ENCODE results near the gene MISP.
A peak's percentile ranks its signal among the peaks of the same experiment; 100 is the strongest.

MISP gene

DNA sequence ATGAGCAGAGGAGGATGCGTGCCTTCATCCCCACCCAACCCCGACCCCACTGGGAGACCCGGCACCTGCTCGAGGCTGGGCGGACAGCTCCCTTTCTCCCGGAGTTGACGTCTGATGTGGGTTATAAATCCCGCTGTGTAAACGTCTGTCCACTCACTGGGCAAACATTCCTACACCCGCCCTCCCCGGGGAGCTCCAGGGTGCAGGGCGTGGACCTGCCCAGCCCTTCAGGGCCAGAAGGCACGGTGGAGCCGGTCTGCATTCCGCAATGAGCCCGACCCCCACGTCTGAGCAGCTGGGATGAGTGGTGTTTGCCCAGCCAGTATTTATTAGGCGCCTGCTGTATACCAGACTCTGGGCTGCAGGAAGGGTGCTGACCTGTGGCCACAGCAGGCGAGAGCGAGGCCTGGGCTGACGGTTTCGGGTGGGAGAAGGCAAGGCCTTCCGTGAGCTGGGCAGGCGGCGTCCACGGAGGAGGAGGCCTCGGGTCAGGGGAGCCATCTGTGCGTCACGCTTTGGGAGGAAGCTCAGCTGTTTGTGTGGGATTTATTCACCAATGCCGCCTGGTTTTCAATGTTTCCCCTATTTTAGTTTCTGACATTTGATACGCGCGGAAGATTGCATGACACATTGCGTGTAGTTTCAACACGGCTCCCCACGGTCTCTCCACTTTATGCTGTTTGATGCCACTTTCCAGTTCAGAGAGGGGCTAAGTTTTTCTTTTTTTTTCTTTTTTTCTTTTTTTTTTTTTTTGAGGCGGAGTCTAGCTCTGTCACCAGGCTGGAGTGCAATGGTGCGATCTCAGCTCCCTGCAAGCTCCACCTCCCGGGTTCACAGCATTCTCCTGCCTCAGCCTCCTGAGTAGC, 2.0 kb downstream of the MISP start:
- peak; percentile 86 for DNase-seq (ENCODE audit: extremely low read depth, low read depth)
- TF ChIP-seq, protein P1, sequence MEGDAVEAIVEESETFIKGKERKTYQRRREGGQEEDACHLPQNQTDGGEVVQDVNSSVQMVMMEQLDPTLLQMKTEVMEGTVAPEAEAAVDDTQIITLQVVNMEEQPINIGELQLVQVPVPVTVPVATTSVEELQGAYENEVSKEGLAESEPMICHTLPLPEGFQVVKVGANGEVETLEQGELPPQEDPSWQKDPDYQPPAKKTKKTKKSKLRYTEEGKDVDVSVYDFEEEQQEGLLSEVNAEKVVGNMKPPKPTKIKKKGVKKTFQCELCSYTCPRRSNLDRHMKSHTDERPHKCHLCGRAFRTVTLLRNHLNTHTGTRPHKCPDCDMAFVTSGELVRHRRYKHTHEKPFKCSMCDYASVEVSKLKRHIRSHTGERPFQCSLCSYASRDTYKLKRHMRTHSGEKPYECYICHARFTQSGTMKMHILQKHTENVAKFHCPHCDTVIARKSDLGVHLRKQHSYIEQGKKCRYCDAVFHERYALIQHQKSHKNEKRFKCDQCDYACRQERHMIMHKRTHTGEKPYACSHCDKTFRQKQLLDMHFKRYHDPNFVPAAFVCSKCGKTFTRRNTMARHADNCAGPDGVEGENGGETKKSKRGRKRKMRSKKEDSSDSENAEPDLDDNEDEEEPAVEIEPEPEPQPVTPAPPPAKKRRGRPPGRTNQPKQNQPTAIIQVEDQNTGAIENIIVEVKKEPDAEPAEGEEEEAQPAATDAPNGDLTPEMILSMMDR (IDR thresholded peaks at IDR 0.05; ENCODE audit: low read depth, low read length) = no peak

DNA sequence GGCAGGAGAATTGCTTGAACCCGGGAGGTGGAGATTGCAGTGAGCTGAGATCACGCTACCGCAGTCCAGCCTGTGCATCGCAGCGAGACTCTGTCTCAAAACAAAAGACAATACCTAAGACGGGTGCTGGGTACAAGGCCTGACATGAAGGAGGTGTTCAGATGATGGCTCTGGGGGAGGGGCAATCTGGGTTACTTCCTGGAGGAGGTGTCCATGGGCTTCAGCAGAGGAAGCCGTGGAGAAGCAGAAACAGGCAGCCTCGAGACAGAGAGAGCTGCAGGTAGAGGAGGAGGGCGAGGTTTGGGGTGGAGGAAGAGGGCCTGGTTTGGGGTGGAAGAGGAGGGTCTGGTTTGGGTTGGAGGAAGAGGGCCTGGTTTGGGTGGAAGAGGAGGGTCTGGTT, 3.6 kb downstream of the MISP start:
- TF ChIP-seq, protein P1 (IDR thresholded peaks at IDR 0.05; ENCODE audit: low read depth, low read length) = no peak

DNA sequence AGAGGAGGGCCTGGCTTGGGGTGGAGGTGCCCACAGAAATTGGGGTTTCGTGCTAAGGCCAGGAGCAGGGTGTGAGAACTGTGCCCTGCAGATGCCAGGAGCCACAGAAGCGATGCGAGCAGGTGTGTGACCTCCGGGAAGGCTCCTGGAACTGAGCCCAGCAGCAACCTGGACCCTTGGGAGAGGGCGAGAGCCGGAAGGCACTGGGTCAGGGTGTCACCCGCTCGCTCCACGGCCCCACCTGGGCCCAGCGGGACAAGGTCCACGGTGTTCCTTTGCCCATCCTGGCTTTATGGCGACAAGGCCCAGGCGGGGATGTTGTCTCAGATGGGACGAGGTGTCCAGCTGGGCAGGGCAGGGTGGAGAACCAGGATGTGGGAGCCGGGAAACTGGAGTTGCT, 4.2 kb downstream of the MISP start:
- TF ChIP-seq, protein P1 (IDR thresholded peaks at IDR 0.05; ENCODE audit: low read depth, low read length) = no peak

More for the DNA sequence above, 3.6 kb downstream of the MISP start:
- no peak for DNase-seq (ENCODE audit: extremely low read depth, low read depth)

DNA sequence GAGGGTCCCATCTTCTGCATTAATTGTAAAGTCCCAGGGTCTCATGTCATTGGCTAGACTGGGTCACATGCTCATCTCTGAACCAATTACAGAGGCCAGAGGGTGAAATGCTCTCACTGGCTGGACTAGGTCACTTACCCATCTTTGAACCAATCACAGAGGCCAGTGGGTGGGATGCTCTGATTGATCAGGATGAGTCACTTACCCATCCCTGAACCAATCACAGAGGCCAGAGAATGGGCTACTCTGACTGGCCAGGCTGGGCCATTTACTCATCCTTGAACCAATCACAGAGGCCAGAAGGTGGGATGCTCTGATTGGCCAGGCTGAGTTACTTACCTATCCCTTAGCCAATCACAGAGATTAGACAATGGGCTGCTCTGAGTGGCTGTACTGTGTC, 5.3 kb downstream of the MISP start:
- DNase-seq (ENCODE audit: extremely low read depth, low read depth) = no peak
- TF ChIP-seq, protein P1 (IDR thresholded peaks at IDR 0.05; ENCODE audit: low read depth, low read length) = no peak

More for the DNA sequence above, 4.2 kb downstream of the MISP start:
- DNase-seq (ENCODE audit: extremely low read depth, low read depth) = no peak

DNA sequence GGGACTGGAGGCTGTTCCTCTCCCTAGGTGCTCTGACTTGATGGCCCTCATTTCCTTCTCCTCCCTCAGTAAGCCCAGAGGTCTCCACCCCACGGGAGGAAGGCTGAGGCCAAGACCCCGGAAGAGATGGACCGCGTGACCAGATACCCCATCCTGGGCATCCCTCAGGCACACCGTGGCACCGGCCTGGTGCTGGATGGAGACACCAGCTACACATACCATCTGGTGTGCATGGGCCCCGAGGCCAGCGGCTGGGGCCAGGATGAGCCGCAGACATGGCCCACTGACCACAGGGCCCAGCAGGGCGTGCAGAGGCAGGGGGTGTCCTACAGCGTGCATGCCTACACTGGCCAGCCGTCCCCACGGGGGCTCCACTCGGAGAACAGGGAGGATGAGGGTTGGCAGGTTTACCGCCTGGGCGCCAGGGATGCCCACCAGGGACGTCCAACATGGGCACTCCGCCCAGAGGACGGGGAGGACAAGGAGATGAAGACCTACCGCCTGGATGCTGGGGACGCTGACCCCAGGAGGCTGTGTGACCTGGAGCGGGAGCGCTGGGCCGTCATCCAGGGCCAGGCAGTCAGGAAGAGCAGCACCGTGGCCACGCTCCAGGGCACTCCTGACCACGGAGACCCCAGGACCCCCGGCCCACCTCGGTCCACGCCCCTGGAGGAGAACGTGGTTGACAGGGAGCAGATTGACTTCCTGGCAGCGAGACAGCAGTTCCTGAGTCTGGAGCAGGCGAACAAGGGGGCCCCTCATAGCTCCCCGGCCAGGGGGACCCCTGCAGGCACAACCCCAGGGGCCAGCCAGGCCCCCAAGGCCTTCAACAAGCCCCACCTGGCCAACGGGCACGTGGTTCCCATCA, 6.1 kb downstream of the MISP start:
- TF ChIP-seq, protein P1 (IDR thresholded peaks at IDR 0.05; ENCODE audit: low read depth, low read length) = no peak
- no peak for DNase-seq (ENCODE audit: extremely low read depth, low read depth)

DNA sequence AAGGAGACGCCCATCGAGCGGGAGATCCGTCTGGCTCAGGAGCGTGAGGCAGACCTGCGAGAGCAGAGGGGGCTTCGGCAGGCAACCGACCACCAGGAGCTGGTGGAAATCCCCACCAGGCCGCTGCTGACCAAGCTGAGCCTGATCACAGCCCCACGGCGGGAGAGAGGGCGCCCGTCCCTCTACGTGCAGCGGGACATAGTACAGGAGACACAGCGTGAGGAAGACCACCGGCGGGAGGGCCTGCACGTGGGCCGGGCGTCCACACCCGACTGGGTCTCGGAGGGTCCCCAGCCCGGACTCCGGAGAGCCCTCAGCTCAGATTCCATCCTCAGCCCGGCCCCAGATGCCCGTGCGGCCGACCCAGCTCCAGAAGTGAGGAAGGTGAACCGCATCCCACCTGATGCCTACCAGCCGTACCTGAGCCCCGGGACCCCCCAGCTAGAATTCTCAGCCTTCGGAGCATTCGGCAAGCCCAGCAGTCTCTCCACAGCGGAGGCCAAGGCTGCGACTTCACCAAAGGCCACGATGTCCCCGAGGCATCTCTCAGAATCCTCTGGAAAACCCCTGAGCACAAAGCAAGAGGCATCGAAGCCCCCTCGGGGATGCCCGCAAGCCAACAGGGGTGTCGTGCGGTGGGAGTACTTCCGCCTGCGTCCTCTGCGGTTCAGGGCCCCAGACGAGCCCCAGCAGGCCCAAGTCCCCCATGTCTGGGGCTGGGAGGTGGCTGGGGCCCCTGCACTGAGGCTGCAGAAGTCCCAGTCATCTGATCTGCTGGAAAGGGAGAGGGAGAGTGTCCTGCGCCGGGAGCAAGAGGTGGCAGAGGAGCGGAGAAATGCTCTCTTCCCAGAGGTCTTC, 7.1 kb downstream of the MISP start:
- DNase-seq (ENCODE audit: extremely low read depth, low read depth) = no peak
- TF ChIP-seq, protein P1 (IDR thresholded peaks at IDR 0.05; ENCODE audit: low read depth, low read length) = no peak

All from AG09319 (cell line).